Measurements from ENCODE around the gene CAPG.
"Not testable (repeated sequence)": the region's sequence is repeated elsewhere in the genome, so short reads cannot be mapped to it uniquely, and the experiment has no call there.

Gene CAPG

DNA sequence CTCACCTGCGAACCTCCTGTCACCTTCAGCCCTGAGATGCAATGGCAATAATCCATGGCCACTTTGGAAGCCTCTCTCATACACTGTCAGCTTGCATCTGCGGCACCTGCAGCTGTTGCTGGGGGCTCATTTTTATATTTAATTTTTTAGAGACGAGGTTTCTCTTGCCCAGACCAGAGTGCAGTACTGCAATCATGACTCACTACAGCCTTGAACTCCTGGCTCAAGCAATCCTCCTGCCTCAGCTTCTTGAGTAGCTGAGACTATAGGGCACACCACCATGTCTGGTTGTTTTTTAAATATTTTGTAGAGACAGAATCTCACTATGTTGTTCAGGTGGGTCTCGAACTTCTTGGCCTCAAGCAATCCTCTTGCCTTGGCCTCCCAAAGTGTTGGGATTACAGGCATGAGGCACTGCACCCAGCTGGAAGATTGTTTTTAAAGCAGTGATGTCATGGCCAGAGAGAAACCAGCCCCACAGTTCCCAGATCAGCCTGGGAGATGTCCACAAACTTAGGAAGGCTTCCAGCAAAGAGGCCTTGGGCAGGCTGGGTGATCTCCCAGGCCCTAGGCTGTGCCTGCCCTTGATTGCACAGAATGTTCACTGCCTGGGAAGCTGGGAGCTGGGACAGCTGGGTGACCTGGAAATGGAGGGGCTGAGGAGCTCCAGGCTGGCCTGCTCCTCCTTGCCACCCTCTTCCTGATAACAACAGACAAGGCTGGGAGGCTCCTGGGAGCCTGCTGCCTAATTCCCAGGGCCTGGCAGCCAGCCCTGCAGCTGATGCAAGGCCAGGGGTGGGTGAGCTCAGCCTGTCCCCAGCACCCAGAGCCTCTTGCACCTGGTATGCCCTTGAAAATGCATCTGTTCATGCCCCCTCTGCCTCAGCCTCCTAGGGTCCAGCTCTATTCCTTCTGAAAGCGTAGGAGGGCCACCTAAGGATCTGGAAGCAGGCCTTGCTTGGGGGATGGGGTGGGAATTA lies 35.4 kb upstream of the CAPG start:
- TF ChIP-seq POLR2A (IDR thresholded peaks at IDR 0.05; ENCODE audit: low read depth, low read length), result no peak
- DNase-seq (ENCODE audit: insufficient read length, low spot score), result no peak
- FAIRE-seq, result no peak

- FAIRE-seq (no peak), DNase-seq (ENCODE audit: insufficient read length, low spot score) (no peak)
- TF ChIP-seq POLR2A (IDR thresholded peaks at IDR 0.05; ENCODE audit: low read depth, low read length), result no peak
These were observed 34.5 kb upstream of the CAPG start for GRCh38 chr2:85444629-85445172.

GRCh38 chr2:85441864-85442263 lies 31.7 kb upstream of the CAPG start:
- no peak for DNase-seq (ENCODE audit: insufficient read length, low spot score)
- no peak for FAIRE-seq
- TF ChIP-seq POLR2A (IDR thresholded peaks at IDR 0.05; ENCODE audit: low read depth, low read length), result no peak

GRCh38 chr2:85440729-85441128 lies 30.6 kb upstream of the CAPG start:
- FAIRE-seq (no peak), DNase-seq (ENCODE audit: insufficient read length, low spot score) (no peak)
- TF ChIP-seq POLR2A (IDR thresholded peaks at IDR 0.05; ENCODE audit: low read depth, low read length), result no peak

DNA sequence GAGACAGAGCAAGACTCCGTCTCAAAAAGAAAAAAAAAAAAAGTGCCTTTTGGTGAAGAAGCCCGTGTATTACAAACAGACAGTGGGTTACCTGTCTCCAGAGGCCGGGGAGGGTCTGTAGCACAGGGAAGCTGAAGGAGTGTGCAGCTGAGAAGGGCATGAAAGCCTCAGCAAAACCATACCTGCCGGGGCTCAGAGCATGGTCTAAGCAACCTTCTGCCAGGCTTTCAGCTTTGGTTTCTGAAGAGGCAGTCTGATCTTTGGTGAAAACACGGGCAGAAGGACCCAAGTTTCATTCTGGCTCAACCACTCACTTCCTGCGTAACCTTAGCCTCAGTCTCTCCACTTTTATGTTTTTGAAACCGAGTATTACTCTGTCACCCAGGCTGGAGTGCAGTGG lies 29.8 kb upstream of the CAPG start:
- TF ChIP-seq POLR2A (IDR thresholded peaks at IDR 0.05; ENCODE audit: low read depth, low read length), result no peak
- DNase-seq (ENCODE audit: insufficient read length, low spot score) (no peak), FAIRE-seq (no peak)

DNA sequence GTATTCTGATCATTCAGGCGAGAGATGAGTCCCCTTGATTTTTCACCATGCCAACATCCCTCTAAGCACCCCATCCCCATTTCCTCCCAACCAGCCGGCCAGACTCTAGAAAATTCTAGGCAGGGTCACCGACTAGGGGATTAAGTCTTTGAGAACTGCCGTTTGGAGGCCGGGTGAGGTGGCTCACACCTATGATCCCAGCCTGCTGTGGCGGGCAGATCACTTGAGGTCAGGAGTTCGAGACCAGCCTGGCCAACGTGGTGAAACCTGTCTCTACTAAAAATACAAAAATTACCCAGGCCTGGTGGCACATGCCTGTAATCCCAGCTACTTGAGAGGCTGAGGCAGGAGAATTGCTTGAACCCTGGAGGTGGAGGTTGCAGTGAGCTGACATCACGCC lies 29.4 kb upstream of the CAPG start:
- DNase-seq (ENCODE audit: insufficient read length, low spot score); FAIRE-seq: not testable (repeated sequence)

GRCh38 chr2:85439025-85439472 lies 28.9 kb upstream of the CAPG start:
- TF ChIP-seq POLR2A (IDR thresholded peaks at IDR 0.05; ENCODE audit: low read depth, low read length), result no peak
- DNase-seq (ENCODE audit: insufficient read length, low spot score) (no peak), FAIRE-seq (no peak)

- FAIRE-seq (no peak), DNase-seq (ENCODE audit: insufficient read length, low spot score) (no peak)
These were observed 28.2 kb upstream of the CAPG start for GRCh38 chr2:85438201-85439024.

GRCh38 chr2:85437488-85438200 lies 27.5 kb upstream of the CAPG start:
- peak; percentile 54 for TF ChIP-seq POLR2A (IDR thresholded peaks at IDR 0.05; ENCODE audit: low read depth, low read length)
- FAIRE-seq, result no peak
- DNase-seq (ENCODE audit: insufficient read length, low spot score), result peak; percentile 84

More at GRCh38 chr2:85438201-85439024, 28.2 kb upstream of the CAPG start:
- TF ChIP-seq POLR2A (IDR thresholded peaks at IDR 0.05; ENCODE audit: low read depth, low read length), result no peak

DNA sequence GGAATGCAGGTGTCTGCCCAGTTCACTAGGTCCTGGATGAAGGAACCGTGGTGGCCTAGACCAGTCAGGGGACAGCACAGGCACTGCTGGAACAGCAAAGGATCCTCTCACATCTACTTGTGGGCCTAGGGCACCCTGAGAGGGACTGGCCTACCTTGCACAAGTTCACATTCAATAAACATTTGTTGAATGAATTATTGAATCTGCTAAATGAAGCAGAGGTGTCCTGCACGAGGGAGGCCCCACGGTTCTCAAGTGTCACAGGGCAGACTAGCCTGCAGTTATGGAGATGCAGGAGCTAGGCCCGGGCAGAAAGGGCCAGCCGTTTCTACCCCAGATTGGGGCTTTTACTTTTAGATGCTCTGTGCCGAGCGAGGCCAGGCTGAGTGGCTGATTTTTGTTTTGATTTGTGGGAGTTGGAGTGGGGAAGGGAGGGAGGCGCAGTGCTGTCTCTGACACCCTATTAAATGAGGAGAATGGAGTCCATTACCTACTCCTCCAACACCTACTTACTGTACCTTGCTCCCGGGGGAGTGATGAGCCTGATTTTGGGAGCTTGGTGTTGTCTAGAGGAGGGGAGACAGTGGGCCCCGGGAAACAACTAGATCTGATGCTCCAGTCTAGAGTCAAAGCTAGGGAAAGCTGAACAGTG lies 26.8 kb upstream of the CAPG start:
- DNase-seq (ENCODE audit: insufficient read length, low spot score) (no peak), FAIRE-seq (no peak)
- no peak for TF ChIP-seq POLR2A (IDR thresholded peaks at IDR 0.05; ENCODE audit: low read depth, low read length)

DNA sequence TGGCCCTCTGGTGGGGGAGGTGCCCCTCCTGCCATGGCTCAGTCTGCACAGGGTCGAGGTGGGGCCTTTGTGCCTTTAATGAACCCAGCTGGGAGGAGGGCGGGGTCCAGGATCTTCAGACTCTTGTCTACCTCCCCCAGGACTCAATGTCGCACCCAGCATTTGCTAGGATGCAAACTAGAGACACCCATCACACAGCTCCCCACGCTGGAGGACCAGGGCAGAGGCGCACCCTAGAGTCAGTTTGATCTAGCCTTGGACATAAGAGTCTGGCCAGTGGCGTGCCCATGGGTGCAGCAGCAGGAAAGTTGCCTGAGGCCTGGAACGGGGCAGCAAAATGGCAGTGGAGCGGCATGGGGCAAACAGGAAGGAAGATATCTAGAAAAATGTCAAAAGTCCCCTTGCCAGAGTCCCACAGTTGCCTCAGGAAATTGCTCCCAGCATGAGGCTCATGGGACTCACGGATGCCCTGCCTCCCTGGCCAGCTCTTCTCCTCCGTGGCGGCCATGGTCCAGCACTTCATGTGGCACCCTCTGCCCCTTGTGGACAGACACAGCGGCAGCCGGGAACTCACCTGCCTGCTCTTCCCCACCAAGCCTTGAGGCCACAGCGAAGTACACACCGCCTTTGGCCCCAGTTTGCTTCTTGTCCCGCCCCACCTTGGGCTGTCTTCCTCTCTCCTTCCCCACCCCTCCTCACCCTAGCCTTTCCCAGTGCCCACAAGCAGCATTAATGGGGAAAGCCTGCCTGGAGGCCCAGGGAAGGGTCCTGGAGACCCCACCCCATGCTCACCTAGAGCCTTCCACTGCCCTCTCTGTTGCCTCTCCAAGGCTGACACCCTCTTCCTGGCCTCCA lies 26.0 kb upstream of the CAPG start:
- FAIRE-seq (no peak), DNase-seq (ENCODE audit: insufficient read length, low spot score) (no peak)
- no peak for TF ChIP-seq POLR2A (IDR thresholded peaks at IDR 0.05; ENCODE audit: low read depth, low read length)

- TF ChIP-seq POLR2A (IDR thresholded peaks at IDR 0.05; ENCODE audit: low read depth, low read length), result no peak
- DNase-seq (ENCODE audit: insufficient read length, low spot score) (no peak), FAIRE-seq (no peak)
These were observed 25.2 kb upstream of the CAPG start for GRCh38 chr2:85435220-85435958.

Data from H54 (cell line).